IMR-90 (cell line): ENCODE data around the gene COL5A2. TPM values are rescaled to one million over a fixed set of nuclear protein-coding genes. Genes with fewer than 3 reads are reported as not detected.

Experiments used
- ATAC-seq: fragments of 200-7000 bp; cut with Tn5 transposase; 2 replicates; pipeline ENCODE4 v1.9.1; 2020; ENCODE audit warnings: low read depth, mild to moderate bottlenecking, moderate library complexity
- BruUV-seq: library from RNA; stranded (reverse); fragments of 400-500 nt; replicated peaks from 2 replicates; lab custom pipeline; 2021; lab: Mats Ljungman, UMichigan
- CTCF ChIA-PET: fragments of 300-600 bp; formaldehyde crosslinking; extraction: SDS; loops from one replicate; lab custom pipeline; 2021; ENCODE audit warnings: antibody characterized with exemption; lab: Yijun Ruan, JAX
- POLR2A ChIA-PET: fragments of 300-600 bp; sonication (Branson Sonifier 250); formaldehyde crosslinking; loops from one replicate; lab custom pipeline; 2022; ENCODE audit warnings: antibody characterized with exemption; ENCODE audit not compliant: unreplicated experiment; lab: Charles Lee
- DNase-seq: peaks from one replicate; pipeline ENCODE4 v3.0.0; 2013
- H2AFZ ChIP-seq: replicated peaks from 2 replicates; pipeline ENCODE3; 2013; ENCODE audit warnings: low read length, mild to moderate bottlenecking; ENCODE audit not compliant: poor library complexity
- H2AK5ac ChIP-seq: 2 replicates; pipeline ENCODE4 v1.6.1; 2013; ENCODE audit warnings: low read depth, low read length, inconsistent platforms
- H2AK9ac ChIP-seq: replicated peaks from 2 replicates; pipeline ENCODE3; 2013; ENCODE audit warnings: mild to moderate bottlenecking, low read depth, low read length, moderate library complexity; ENCODE audit not compliant: poor library complexity
- H2BK120ac ChIP-seq: 2 replicates; pipeline ENCODE4 v1.6.1; 2013; ENCODE audit warnings: low read depth, low read length, inconsistent platforms
- H2BK15ac ChIP-seq: 3 replicates; pipeline ENCODE4 v1.6.1; 2013; ENCODE audit warnings: low read depth, low read length, inconsistent platforms
- H2BK20ac ChIP-seq: 2 replicates; pipeline ENCODE4 v1.6.1; 2013; ENCODE audit warnings: low read depth, mild to moderate bottlenecking, inconsistent platforms, low read length, moderate library complexity
- H2BK5ac ChIP-seq: 2 replicates; pipeline ENCODE4 v1.6.1; 2013; ENCODE audit warnings: mild to moderate bottlenecking, low read depth, low read length, inconsistent platforms; ENCODE audit not compliant: poor library complexity, severe bottlenecking
- H3K14ac ChIP-seq: replicated peaks from 2 replicates; pipeline ENCODE4 v1.6.1; 2013; ENCODE audit warnings: low read depth, low read length, inconsistent platforms
- H3K18ac ChIP-seq: 2 replicates; pipeline ENCODE4 v1.6.1; 2013; ENCODE audit warnings: low read depth, low read length, control low read depth
- H3K23ac ChIP-seq: 2 replicates; pipeline ENCODE4 v1.6.1; 2013; ENCODE audit warnings: low read depth, low read length, inconsistent platforms
- H3K27ac ChIP-seq: 2 replicates; pipeline ENCODE4 v1.5.1; 2013; ENCODE audit warnings: mild to moderate bottlenecking, control low read depth, low read length; ENCODE audit not compliant: insufficient read depth
- H3K27me3 ChIP-seq: 2 replicates; pipeline ENCODE4 v1.6.1; 2013; ENCODE audit warnings: low read length; ENCODE audit not compliant: control insufficient read depth, insufficient read depth
- H3K36me3 ChIP-seq: 2 replicates; pipeline ENCODE4 v1.6.1; 2013; ENCODE audit warnings: low read length, mixed read lengths; ENCODE audit not compliant: control insufficient read depth, insufficient read depth
- H3K4ac ChIP-seq: 2 replicates; pipeline ENCODE4 v1.6.1; 2013; ENCODE audit warnings: low read depth, low read length, inconsistent platforms
- H3K4me1 ChIP-seq: 2 replicates; pipeline ENCODE4 v1.6.1; 2013; ENCODE audit warnings: low read length, mixed read lengths; ENCODE audit not compliant: control insufficient read depth, insufficient read depth
- H3K4me2 ChIP-seq: 2 replicates; pipeline ENCODE4 v1.6.1; 2013; ENCODE audit warnings: low read depth, mild to moderate bottlenecking, control low read depth, low read length, moderate library complexity
- H3K4me3 ChIP-seq: 2 replicates; pipeline ENCODE4 v1.5.1; 2013; ENCODE audit warnings: low read depth, mild to moderate bottlenecking, control low read depth, low read length, moderate library complexity; ENCODE audit not compliant: insufficient read depth
- H3K56ac ChIP-seq: 2 replicates; pipeline ENCODE4 v1.6.1; 2013; ENCODE audit warnings: low read length, inconsistent platforms; ENCODE audit not compliant: insufficient read depth; ENCODE audit errors: extremely low read depth
- H3K79me1 ChIP-seq, 2 experiments: 2 replicates each; pipeline ENCODE4 v1.6.1; 2013; ENCODE audit warnings: low read length in 2 of 2, inconsistent platforms in 1 of 2, low read depth in 1 of 2
- H3K9ac ChIP-seq: 2 replicates; pipeline ENCODE4 v1.6.1; 2013; ENCODE audit warnings: low read depth, low read length, control low read depth
- H3K9me1 ChIP-seq: 2 replicates; pipeline ENCODE4 v1.6.1; 2013; ENCODE audit warnings: low read length, inconsistent platforms; ENCODE audit not compliant: insufficient read depth
- H3K9me3 ChIP-seq: 2 replicates; pipeline ENCODE4 v1.6.1; 2013; ENCODE audit warnings: low read length; ENCODE audit not compliant: control insufficient read depth, insufficient read depth
- H4K20me1 ChIP-seq: 2 replicates; pipeline ENCODE4 v1.6.1; 2013; ENCODE audit warnings: low read length, inconsistent platforms; ENCODE audit not compliant: insufficient read depth
- H4K5ac ChIP-seq: 2 replicates; pipeline ENCODE4 v1.6.1; 2013; ENCODE audit warnings: mild to moderate bottlenecking, low read depth, low read length, control low read depth
- H4K8ac ChIP-seq, 2 experiments: 2 replicates each; pipeline ENCODE4 v1.6.1; 2013; ENCODE audit warnings: low read depth in 2 of 2, low read length in 2 of 2, control low read depth in 1 of 2, inconsistent platforms in 1 of 2
- H4K91ac ChIP-seq: 2 replicates; pipeline ENCODE4 v1.6.1; 2013; ENCODE audit warnings: low read depth, low read length, inconsistent platforms; ENCODE audit not compliant: insufficient read depth
- RCOR1 ChIP-seq: IDR thresholded peaks from 2 replicates; pipeline ENCODE4 v1.6.1; 2012; ENCODE audit warnings: mild to moderate bottlenecking, low read length, improper control_type of control experiment; ENCODE audit not compliant: insufficient replicate concordance
- WGBS, 2 experiments: methylation state at CpG; one replicate each; pipeline versions ENCODE4 v1.1.5 to v1.1.7; 2013; ENCODE audit warnings: missing lambda C conversion rate in 2 of 2; ENCODE audit not compliant: insufficient read length in 1 of 2; ENCODE audit errors: extremely low coverage in 2 of 2; 5-methylcytosine and 5-hydroxymethylcytosine counted together
- dilution Hi-C: fragments of 300-500 bp; cut with HindIII; formaldehyde crosslinking; loops from one replicate; pipeline ENCODE4 v1.14.3; 2018; ENCODE audit warnings: low sequenced_read_pairs; ENCODE audit not compliant: unreplicated experiment
- in situ Hi-C: fragments of 300-500 bp; cut with MboI; formaldehyde crosslinking; loops from 3 replicates; pipeline ENCODE4 v1.14.3; 2019; ENCODE audit warnings: low sequenced_read_pairs, inconsistent platforms, mixed read lengths
- intact Hi-C: fragments of 100-400 bp; cut with micrococcal nuclease; formaldehyde crosslinking; loops from 2 replicates; pipeline ENCODE4 v1.10.0; 2022
- polyA plus RNA-seq, 3 experiments: library from polyadenylated mRNA; depleted of rRNA; stranded (reverse); fragments of >200 nt; gene quantifications; 2 replicates each; pipeline ENCODE4 v1.2.3, GENCODE V29; 2012; ENCODE audit warnings: low replicate concordance in 1 of 3
- total RNA-seq: library from RNA; depleted of rRNA; stranded (reverse); fragments of >200 nt; gene quantifications from 2 replicates; pipeline ENCODE4 v1.2.3, GENCODE V29; 2012

COL5A2 gene
- total and polyA plus RNA-seq, 2 of the 4 experiments (the other 2 are of a cell fraction): 181 to 257 TPM

GRCh38 chr2:189076120-189076519 lies 103.4 kb downstream of the COL5A2 start:
- Histone ChIP-seq H4K91ac (no peak overlapping the region), H3K23ac (no peak overlapping the region), H2AFZ (no peak overlapping the region), H4K20me1 (no peaks in the 10 kb centered on the region), H3K36me3 (peaks cover 52% of the 10 kb centered on the region), H3K4me1 (peaks cover 2% of the 10 kb centered on the region; the same call in 1 of the 2 replicates), H3K27ac (no peak overlapping the region), H3K4me3 (no peak overlapping the region), H2AK9ac (no peak overlapping the region), H3K56ac (no peak overlapping the region), H3K4ac (no peak overlapping the region), H3K9me1 (no peaks in the 10 kb centered on the region), H2AK5ac (no peak overlapping the region), H3K9ac (no peak overlapping the region), H4K5ac (no peak overlapping the region), H3K14ac (no peak overlapping the region), H4K8ac (no peak overlapping the region), H3K4me2 (no peak overlapping the region), H3K27me3 (no peaks in the 10 kb centered on the region), H2BK120ac (no peak overlapping the region), H3K79me1 (peaks cover 16 to 36% of the 10 kb centered on the region in 2 experiments), H3K18ac (no peak overlapping the region), H3K9me3 (no peaks in the 10 kb centered on the region; the same call in 1 of the 2 replicates), H2BK20ac (no peak overlapping the region), H2BK5ac (no peak overlapping the region), H2BK15ac (no peak overlapping the region)
- 90% methylated on average over 2 of the region's 3 CpGs; no CpG with 5 or more reads in 1 of the 2 experiments for WGBS, 2 experiments
- in situ Hi-C loops (no loop called here), dilution Hi-C loops (no loop called here), intact Hi-C loops (no loop called here)
- no peak for TF ChIP-seq RCOR1
- ChIA-PET POLR2A (no interaction called here), CTCF (no interaction called here)
- no TSS peak for BruUV-seq
- no peak for DNase-seq
- ATAC-seq: no peak
